ENCODE results near the gene RPL18A.
A peak's percentile ranks its signal among the peaks of the same experiment; 100 is the strongest.
"Not testable (repeated sequence)": the region's sequence is repeated elsewhere in the genome, so short reads cannot be mapped to it uniquely, and the experiment has no call there.

The RPL18A gene

GRCh38 chr19:17866964-17867486, 7.3 kb downstream of the RPL18A start:
- no peak for DNase-seq (ENCODE audit: low spot score)

DNA sequence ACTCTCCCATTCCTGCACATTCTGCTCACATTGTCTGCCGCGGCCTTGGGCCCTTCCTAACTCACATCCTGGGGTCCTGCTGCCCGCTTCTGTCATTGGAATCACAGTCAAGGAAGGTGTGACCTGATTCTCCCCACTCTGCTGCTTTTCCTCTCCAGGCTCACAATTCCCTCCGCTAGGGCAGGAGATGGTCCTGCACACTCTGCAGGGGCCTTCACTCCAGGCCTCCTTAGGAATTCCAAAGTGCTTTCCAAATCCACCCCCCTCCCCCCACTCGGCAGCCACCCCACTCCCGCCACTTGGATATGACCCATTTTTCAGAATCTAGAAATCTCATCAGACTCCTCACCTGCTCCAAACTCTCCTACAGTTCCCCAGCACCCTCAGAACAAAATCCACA, 9.0 kb downstream of the RPL18A start:
- DNase-seq (ENCODE audit: low spot score), result no peak

- DNase-seq (ENCODE audit: low spot score), result no peak
These were observed 9.5 kb downstream of the RPL18A start for GRCh38 chr19:17869114-17869608.

DNA sequence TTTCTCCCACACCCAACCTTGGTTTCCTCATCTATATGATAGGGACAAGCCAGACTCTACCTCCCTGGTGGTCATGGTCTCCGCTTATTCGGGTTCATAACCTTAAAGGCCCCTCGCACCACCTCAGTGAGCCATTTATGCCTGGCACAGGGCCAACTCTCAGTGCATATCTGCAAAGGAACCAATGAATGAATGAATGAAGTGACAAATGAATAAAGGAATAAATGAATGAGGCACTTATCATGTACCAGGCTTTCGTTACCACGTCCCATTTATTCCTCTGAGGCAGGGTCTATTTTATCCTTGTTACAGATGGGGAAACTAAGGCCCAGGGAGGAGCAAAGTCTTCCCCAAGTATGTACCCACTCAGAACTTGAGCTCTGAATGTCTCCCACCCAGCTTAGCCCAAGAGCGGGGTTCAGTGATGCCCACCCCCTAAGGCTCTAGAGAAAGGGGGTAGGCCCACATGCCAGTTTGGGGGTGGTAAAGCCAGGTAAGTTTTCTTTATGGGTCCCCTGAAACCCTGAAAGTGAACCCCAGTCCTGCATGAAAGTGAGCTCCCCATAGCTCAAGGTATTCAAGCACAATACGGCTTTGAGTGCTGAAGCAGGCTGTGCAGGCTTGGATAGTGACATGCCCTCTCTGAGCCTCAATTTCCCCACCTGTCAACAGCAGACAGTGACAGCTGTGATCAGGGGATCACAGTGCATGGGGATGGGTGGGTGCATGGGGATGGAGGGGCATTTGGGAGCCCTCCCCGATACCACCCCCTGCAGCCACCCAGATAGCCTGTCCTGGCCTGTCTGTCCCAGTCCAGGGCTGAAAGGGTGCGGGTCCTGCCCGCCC, 11.5 kb downstream of the RPL18A start:
- no peak for DNase-seq (ENCODE audit: low spot score)

GRCh38 chr19:17871878-17872250, 12.2 kb downstream of the RPL18A start, which contains the start of gene SLC5A5:
TSS of gene SLC5A5 (plus strand) at chr19:17871945. CDS start at chr19:17872320, 375 bp downstream.
- no peak for DNase-seq (ENCODE audit: low spot score)

GRCh38 chr19:17872251-17873001, 12.7 kb downstream of the RPL18A start:
- DNase-seq (ENCODE audit: low spot score), result no peak

DNA sequence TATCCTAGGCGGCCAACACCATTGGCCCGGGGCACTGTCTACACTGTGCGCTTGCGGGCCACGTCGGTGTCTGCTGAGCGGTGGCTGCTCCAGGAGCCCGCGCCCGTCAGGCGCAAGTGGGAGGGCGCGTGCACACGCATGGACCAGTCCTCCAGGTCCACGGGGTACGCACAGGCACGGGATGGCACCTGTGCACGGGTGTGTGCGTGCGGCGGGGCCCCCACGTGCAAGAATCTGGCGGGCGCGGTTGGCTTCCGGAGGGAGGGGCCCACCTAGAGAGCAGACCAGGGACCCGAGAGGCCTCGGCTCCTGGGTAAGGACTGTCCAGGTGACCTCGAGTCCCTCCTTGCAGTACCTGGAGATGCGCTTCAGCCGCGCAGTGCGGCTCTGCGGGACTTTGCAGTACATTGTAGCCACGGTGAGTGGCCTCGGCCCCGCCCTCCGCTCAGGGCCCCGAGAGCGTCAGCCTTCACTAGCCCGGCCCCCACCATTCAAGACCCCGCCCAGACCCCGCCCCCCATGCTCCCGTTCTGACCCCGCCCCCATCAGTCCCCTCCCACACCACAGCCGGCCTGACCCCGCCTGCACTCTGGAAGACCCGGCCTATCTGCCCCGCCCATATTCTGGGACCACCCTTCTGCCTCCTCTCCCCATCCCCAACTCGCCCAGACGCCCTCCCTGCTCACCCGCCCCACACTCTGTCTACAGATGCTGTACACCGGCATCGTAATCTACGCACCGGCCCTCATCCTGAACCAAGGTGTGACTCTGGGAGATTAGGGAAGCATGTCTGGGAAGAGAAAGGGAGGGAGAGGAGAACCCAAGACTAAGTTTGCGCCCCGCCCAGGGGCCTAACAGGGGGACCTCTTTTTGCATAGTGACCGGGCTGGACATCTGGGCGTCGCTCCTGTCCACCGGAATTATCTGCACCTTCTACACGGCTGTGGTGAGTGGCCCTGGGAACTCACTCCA, 14.4 kb downstream of the RPL18A start:
- DNase-seq (ENCODE audit: low spot score), result peak; percentile 33

- no peak for DNase-seq (ENCODE audit: low spot score)
These were observed 15.0 kb downstream of the RPL18A start for GRCh38 chr19:17874758-17875135.

DNA sequence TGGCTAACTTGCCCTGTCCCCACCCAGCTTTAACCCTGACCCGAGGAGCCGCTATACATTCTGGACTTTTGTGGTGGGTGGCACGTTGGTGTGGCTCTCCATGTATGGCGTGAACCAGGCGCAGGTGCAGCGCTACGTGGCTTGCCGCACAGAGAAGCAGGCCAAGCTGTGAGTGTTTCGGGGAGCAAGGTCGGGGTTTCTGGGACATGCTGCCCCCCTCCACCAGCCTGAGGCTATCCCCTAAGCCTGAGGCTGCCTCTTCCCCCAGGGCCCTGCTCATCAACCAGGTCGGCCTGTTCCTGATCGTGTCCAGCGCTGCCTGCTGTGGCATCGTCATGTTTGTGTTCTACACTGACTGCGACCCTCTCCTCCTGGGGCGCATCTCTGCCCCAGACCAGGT, 18.0 kb downstream of the RPL18A start:
- DNase-seq (ENCODE audit: low spot score), result no peak

GRCh38 chr19:17879466-17879865, 19.8 kb downstream of the RPL18A start:
- DNase-seq (ENCODE audit: low spot score), result no peak

GRCh38 chr19:17881701-17882100, 22.0 kb downstream of the RPL18A start:
- no peak for DNase-seq (ENCODE audit: low spot score)

GRCh38 chr19:17883627-17884410, 24.1 kb downstream of the RPL18A start:
- no peak for DNase-seq (ENCODE audit: low spot score)

GRCh38 chr19:17886515-17886914, 26.8 kb downstream of the RPL18A start:
- no peak for DNase-seq (ENCODE audit: low spot score)

DNA sequence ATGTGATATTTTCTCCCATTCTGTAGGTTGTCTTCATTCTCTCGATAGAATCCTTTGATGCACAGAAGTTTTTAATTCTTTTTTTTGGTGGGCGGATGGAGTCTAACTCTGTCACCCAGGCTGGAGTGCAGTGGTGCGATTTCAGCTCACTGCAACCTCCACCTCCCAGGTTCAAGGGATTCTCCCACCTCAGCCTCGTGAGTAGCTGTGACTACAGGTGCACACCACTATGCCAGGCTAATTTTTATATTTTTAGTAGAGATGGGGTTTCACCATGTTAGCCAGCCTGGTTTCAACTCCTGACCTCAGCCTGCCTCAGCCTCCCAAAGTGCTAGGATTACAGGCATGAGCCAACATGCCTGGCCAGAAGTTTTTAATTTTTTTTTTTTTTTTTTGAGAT, 27.5 kb downstream of the RPL18A start:
- not testable (repeated sequence) for DNase-seq (ENCODE audit: low spot score)

- no peak for DNase-seq (ENCODE audit: low spot score)
These were observed 28.6 kb downstream of the RPL18A start for GRCh38 chr19:17888260-17888659.

GRCh38 chr19:17889609-17890214, 30.0 kb downstream of the RPL18A start:
- DNase-seq (ENCODE audit: low spot score), result peak; percentile 77

DNA sequence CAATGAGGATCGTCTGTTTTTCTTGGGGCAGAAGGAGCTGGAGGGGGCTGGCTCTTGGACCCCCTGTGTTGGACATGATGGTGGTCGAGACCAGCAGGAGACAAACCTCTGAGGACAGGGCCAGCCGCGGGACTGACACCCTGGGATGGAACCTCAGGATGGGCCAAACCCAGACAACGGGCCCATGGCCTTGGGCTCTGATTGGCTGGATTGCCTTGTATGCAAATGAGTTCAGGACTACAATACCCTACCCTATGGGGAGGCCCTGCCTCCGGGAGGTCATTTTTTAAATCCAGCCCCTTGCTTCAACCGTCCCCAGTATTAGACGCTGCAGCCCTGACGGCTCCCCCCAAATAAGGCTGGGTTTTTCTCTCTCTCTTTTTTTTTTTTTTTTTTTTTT, 34.1 kb downstream of the RPL18A start:
- no peak for DNase-seq (ENCODE audit: low spot score)

GRCh38 chr19:17902701-17903100, 43.0 kb downstream of the RPL18A start:
- peak; percentile 56 for DNase-seq (ENCODE audit: low spot score)

DNA sequence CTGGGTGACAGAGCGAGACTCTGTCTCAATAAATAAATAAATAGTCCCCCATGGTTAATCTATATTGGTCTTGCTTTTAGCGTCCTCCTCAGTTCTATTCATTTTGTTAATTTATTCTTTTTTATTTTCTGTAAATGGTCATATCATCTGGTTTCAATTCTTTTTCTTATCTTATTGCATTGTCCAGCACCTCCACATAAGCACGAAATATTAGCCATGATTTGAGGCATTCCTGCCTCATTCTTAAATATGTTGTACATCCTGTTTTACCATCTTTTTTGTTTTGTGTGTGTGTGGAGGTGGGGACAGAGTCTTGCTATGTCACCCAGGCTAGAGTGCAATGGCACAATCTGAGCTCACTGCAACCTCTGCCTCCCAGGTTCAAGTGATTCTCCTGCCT, 48.5 kb downstream of the RPL18A start:
- DNase-seq (ENCODE audit: low spot score), result no peak

GRCh38 chr19:17909003-17909732, 49.5 kb downstream of the RPL18A start:
- no peak for DNase-seq (ENCODE audit: low spot score)
